Measurements from ENCODE around the gene DNAI4. TPM values are rescaled to one million over a fixed set of nuclear protein-coding genes. Genes with fewer than 3 reads are reported as not detected.
"Not testable (repeated sequence)": the region's sequence is repeated elsewhere in the genome, so short reads cannot be mapped to it uniquely, and the experiment has no call there.

DNAI4 gene
- total RNA-seq, 2 donors from 2014 or later = 11.4 to 12.8 TPM

DNA sequence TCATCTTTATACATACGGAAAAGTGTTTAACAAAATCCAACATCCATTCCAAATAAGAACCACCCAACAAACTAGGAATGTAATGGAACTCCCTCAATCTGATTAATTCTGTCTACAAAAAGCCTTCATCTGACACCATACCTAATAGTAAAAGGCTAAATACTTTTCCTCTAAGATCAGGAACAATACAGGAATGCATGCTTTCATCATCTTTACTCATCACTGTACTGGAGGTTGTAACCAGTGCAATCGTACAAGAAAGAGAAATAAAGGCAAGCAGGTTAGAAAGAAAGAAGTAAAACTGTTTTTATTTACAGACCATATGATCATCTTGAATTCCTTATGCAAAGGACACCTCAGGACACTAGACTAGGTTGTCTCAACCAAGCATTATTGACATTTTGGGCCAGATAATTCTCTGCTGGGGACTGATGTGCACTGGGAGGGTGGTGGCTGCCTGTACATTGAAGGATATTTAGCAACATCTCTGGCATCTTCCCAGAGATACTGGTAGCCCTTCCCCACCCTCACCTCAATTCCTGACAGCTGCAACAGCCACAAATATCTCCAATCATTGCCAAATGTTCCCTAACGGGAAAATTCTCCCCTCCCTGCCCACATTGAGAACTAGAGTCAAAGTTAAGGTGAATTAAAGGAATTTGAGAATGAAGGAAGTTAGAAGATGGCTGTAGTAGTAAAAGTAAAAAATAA lies 93.0 kb downstream of the DNAI4 start:
- no peak overlapping the region for H3K4me3 ChIP-seq
- H3K27me3 ChIP-seq = no peaks in the 10 kb centered on the region
- TF ChIP-seq CTCF (IDR thresholded peaks at IDR 0.05) = no peak
- no peak overlapping the region for H3K27ac ChIP-seq
- no peaks in the 10 kb centered on the region for H3K9me3 ChIP-seq
- intact Hi-C loops (cut with DNase I) = no loop called here
- H3K9ac ChIP-seq (ENCODE audit: low read depth in 2 of 2, low read length in 2 of 2) = no peak overlapping the region
- H3K4me1 ChIP-seq = no peaks in the 10 kb centered on the region
- no peak for DNase-seq
- no peaks in the 10 kb centered on the region for H3K36me3 ChIP-seq

DNA sequence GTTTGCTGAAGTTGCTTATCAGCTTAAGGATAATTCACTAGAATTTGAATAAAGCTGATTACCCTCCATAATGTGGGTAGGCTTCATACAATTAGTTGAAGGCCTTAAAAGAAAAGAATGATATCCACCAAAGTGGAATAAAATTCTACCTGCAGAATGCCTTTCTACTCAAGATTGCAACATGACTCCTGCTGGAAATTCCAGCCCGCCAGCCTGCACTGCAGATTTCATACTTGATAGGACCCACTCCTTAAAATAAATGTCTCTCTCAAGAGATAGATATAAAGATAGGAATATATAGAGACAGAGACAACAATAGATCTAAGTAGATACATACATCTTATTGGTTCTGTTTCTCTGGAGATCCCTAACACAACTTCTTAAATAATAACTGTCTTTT lies 99.9 kb downstream of the DNAI4 start:
- H3K27me3 ChIP-seq = no peaks in the 10 kb centered on the region
- no peak for DNase-seq
- H3K27ac ChIP-seq = no peak overlapping the region
- H3K36me3 ChIP-seq = no peaks in the 10 kb centered on the region
- H3K9me3 ChIP-seq = no peaks in the 10 kb centered on the region
- TF ChIP-seq CTCF (IDR thresholded peaks at IDR 0.05) = no peak
- H3K4me1 ChIP-seq = no peaks in the 10 kb centered on the region
- H3K4me3 ChIP-seq = no peak overlapping the region
- no peak overlapping the region for H3K9ac ChIP-seq (ENCODE audit: low read depth in 2 of 2, low read length in 2 of 2)
- intact Hi-C loops (cut with DNase I) = no loop called here

- no peak for DNase-seq
- no peaks in the 10 kb centered on the region for H3K27me3 ChIP-seq
- intact Hi-C loops (cut with DNase I) = no loop called here
- H3K4me3 ChIP-seq = no peak overlapping the region
- no peak overlapping the region for H3K27ac ChIP-seq
- no peaks in the 10 kb centered on the region for H3K4me1 ChIP-seq
- H3K9me3 ChIP-seq = no peaks in the 10 kb centered on the region
- no peak for TF ChIP-seq CTCF (IDR thresholded peaks at IDR 0.05)
- H3K9ac ChIP-seq (ENCODE audit: low read depth in 2 of 2, low read length in 2 of 2) = no peak overlapping the region
- no peaks in the 10 kb centered on the region for H3K36me3 ChIP-seq
These were observed 114.8 kb downstream of the DNAI4 start for GRCh38 chr1:66809736-66810326.

- no peak overlapping the region for H3K9ac ChIP-seq (ENCODE audit: low read depth in 2 of 2, low read length in 2 of 2)
- no peaks in the 10 kb centered on the region for H3K27me3 ChIP-seq
- no peak for TF ChIP-seq CTCF (IDR thresholded peaks at IDR 0.05)
- no peaks in the 10 kb centered on the region for H3K9me3 ChIP-seq
- H3K36me3 ChIP-seq = no peaks in the 10 kb centered on the region
- no peaks in the 10 kb centered on the region for H3K4me1 ChIP-seq
- H3K4me3 ChIP-seq = no peak overlapping the region
- intact Hi-C loops (cut with DNase I) = no loop called here
- H3K27ac ChIP-seq = no peak overlapping the region
- DNase-seq = no peak
These were observed 115.4 kb downstream of the DNAI4 start for GRCh38 chr1:66809245-66809644.

DNA sequence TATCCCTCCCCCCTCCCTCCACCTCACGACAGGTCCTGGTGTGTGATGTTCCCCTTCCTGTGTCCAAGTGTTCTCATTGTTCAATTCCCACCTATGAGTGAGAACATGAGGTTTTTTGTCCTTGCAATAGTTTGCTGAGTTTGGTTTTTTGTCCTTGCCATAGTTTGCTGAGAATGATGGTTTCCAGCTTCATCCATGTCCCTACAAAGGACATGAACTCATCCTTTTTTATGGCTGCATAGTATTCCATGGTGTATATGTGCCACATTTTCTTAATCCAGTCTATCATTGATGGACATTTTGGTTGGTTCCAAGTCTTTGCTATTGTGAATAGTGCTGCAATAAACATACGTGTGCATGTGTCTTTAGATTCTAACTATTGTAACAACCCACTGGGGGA lies 128.8 kb downstream of the DNAI4 start:
- H3K27me3 ChIP-seq; H3K36me3 ChIP-seq; H3K27ac ChIP-seq; H3K4me3 ChIP-seq; H3K4me1 ChIP-seq; H3K9me3 ChIP-seq; DNase-seq; intact Hi-C loops (cut with DNase I); H3K9ac ChIP-seq (ENCODE audit: low read depth in 2 of 2, low read length in 2 of 2): not testable (repeated sequence)
